Prostate gland (tissue), 2 donors: ENCODE data around the gene SDF2. TPM values are rescaled to one million over a fixed set of nuclear protein-coding genes. Genes with fewer than 3 reads are reported as not detected.

ENCODE experiments used
- DNase-seq: peaks from one replicate; pipeline ENCODE4 v3.0.0-alpha.2; 2019; ENCODE audit warnings: low spot score
- H3K27ac ChIP-seq, 2 donors: fragments of 200-600 bp; sonication (generic); 2 replicates each; pipeline ENCODE4 v1.5.1; 2017 to 2019
- H3K27me3 ChIP-seq: fragments of 200-600 bp; sonication (generic); replicated peaks from 2 replicates; pipeline ENCODE4 v1.5.1; 2019; ENCODE audit not compliant: insufficient read depth
- H3K36me3 ChIP-seq, 2 donors: fragments of 200-600 bp; sonication (generic); 1 replicate in 1 of 2; 2 replicates in 1 of 2; pipeline versions ENCODE4 v1.5.1 to v1.8.1; 2017 to 2019
- H3K4me1 ChIP-seq: fragments of 200-600 bp; sonication (generic); replicated peaks from 2 replicates; pipeline ENCODE4 v1.5.1; 2019
- H3K4me3 ChIP-seq, 2 donors: fragments of 200-600 bp; sonication (generic); 2 replicates each; pipeline ENCODE4 v1.5.1; 2017 to 2019
- H3K9me3 ChIP-seq: fragments of 200-600 bp; sonication (generic); 2 replicates; pipeline ENCODE4 v1.5.1; 2017
- POLR2A ChIP-seq: fragments of 450-650 bp; IDR thresholded peaks from one replicate; pipeline ENCODE4 v1.6.1; 2016; ENCODE audit warnings: antibody characterized with exemption, mild to moderate bottlenecking
- POLR2AphosphoS5 ChIP-seq: sonication (generic); formaldehyde crosslinking; IDR thresholded peaks from one replicate; pipeline ENCODE4 v1.6.1; 2017; ENCODE audit warnings: antibody characterized with exemption
- WGBS: methylation state at CpG from one replicate; pipeline ENCODE4 v1.1.5; 2018; 5-methylcytosine and 5-hydroxymethylcytosine counted together
- intact Hi-C: fragments of 100-400 bp; cut with DNase I; formaldehyde crosslinking; loops from one replicate; pipeline ENCODE4 v1.14.2; 2022
- total RNA-seq, 2 donors: library from RNA; depleted of rRNA; stranded (reverse); fragments of >200 nt; gene quantifications; one replicate each; pipeline ENCODE4 v1.1.0, GENCODE V29; 2016
- TF ChIP-seq, protein P1 (sequence below), 4 experiments: fragments of 200-600 bp in 2 of 4; fragments of 450-650 bp in 2 of 4; sonication (generic) in 2 of 4; IDR thresholded peaks; 1 replicate in 3 of 4; 2 replicates in 1 of 4; pipeline ENCODE4 v1.5.1; 2016 to 2019; ENCODE audit warnings: antibody characterized with exemption in 4 of 4, mild to moderate bottlenecking in 2 of 4, moderate library complexity in 2 of 4

Gene SDF2, protein sequence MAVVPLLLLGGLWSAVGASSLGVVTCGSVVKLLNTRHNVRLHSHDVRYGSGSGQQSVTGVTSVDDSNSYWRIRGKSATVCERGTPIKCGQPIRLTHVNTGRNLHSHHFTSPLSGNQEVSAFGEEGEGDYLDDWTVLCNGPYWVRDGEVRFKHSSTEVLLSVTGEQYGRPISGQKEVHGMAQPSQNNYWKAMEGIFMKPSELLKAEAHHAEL
- total RNA-seq: 10 to 100 TPM; 53.3 to 80.1 TPM

- H3K4me1 ChIP-seq: peaks cover 8% of the 10 kb centered on the region
- TF ChIP-seq, protein P1, sequence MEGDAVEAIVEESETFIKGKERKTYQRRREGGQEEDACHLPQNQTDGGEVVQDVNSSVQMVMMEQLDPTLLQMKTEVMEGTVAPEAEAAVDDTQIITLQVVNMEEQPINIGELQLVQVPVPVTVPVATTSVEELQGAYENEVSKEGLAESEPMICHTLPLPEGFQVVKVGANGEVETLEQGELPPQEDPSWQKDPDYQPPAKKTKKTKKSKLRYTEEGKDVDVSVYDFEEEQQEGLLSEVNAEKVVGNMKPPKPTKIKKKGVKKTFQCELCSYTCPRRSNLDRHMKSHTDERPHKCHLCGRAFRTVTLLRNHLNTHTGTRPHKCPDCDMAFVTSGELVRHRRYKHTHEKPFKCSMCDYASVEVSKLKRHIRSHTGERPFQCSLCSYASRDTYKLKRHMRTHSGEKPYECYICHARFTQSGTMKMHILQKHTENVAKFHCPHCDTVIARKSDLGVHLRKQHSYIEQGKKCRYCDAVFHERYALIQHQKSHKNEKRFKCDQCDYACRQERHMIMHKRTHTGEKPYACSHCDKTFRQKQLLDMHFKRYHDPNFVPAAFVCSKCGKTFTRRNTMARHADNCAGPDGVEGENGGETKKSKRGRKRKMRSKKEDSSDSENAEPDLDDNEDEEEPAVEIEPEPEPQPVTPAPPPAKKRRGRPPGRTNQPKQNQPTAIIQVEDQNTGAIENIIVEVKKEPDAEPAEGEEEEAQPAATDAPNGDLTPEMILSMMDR (IDR thresholded peaks at IDR 0.05): no peak
- peak; percentile 89 for TF ChIP-seq POLR2A
- peak; percentile 92 for TF ChIP-seq POLR2AphosphoS5
- intact Hi-C loops: loop anchor here (2.0 to 5.0 kb wide), 2 partner anchors 17 to 50 kb away; partner anchors contain the start of genes BLTP2 and PROCA1
- H3K4me3 ChIP-seq: peak within 1 kb of the TSS; percentile 78 to 84
- H3K27ac ChIP-seq: peak within 1 kb of the TSS; percentile 98 to 99
- no peaks in the 10 kb centered on the region for H3K27me3 ChIP-seq
- DNase-seq: peak; percentile 90
- under 1% methylated on average over 66 of the region's 66 CpGs for WGBS
- no peaks in the 10 kb centered on the region for H3K9me3 ChIP-seq
- H3K36me3 ChIP-seq: peaks cover 0 to 6% of the 10 kb centered on the region in 2 donors
These were observed at the start of gene SDF2, which contains the start of gene SUPT6H for GRCh38 chr17:28661635-28662526. Gene SDF2, minus strand, starts transcription at chr17:28661906. Its CDS starts 30 bp downstream, at chr17:28661876. Gene SUPT6H, plus strand, starts transcription at chr17:28662205. Its CDS starts 11,197 bp downstream, at chr17:28673402.

- Histone ChIP-seq H3K9me3 (no peaks in the 10 kb centered on the region), H3K4me3 (peak overlapping the region; percentile 42 to 53), H3K27ac (peak overlapping the region; percentile 85 to 93), H3K36me3 (peaks cover 0 to 10% of the 10 kb centered on the region in 2 donors), H3K4me1 (no peaks in the 10 kb centered on the region), H3K27me3 (no peaks in the 10 kb centered on the region)
- intact Hi-C loops: loop anchor here (5.0 kb wide), 1 partner anchor 49 kb away; the partner anchor contains the start of genes SDF2 and SUPT6H
- TF ChIP-seq, protein P1 (IDR thresholded peaks at IDR 0.05): no peak
- TF ChIP-seq POLR2A (peak; percentile 86), POLR2AphosphoS5 (peak; percentile 71)
- DNase-seq: peak; percentile 80
- under 1% methylated on average over 74 of the region's 74 CpGs for WGBS
These were observed 49.4 kb upstream of the SDF2 start for GRCh38 chr17:28710861-28711722.

DNA sequence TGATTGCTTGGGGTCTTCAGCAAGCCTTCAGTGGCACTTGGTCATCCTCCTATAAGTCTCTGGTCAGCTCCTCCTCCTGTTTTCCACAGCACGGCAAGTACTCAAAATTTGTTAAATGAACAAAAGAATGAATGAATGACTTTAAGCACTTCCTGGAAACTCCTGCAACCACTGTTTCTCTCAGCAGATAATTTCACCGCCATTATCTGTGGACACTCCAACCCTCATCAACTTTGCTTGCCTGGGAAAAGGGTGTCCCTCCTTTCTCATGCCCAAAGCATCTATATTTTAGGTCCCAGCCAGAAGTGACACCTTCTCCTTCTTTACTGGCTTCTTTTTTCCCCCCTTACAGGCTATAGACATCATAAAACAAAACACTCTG lies 45.6 kb upstream of the SDF2 start:
- no peak for DNase-seq
- Histone ChIP-seq H3K36me3 (no peaks in the 10 kb centered on the region), H3K27me3 (no peaks in the 10 kb centered on the region), H3K27ac (no peak overlapping the region), H3K4me3 (no peak overlapping the region), H3K4me1 (no peaks in the 10 kb centered on the region), H3K9me3 (no peaks in the 10 kb centered on the region)
- TF ChIP-seq, protein P1 (IDR thresholded peaks at IDR 0.05): no peak
- TF ChIP-seq POLR2AphosphoS5 (no peak), POLR2A (no peak)
- intact Hi-C loops: no loop called here
- WGBS: 91% methylated on average over 2 of the region's 2 CpGs

- no peaks in the 10 kb centered on the region for H3K9me3 ChIP-seq
- H3K36me3 ChIP-seq: peaks cover 0 to 3% of the 10 kb centered on the region in 2 donors
- H3K4me1 ChIP-seq: no peaks in the 10 kb centered on the region
- intact Hi-C loops: no loop called here
- H3K27ac ChIP-seq: no peak overlapping the region
- TF ChIP-seq POLR2AphosphoS5 (no peak), POLR2A (no peak)
- TF ChIP-seq, protein P1 (IDR thresholded peaks at IDR 0.05): no peak
- no peaks in the 10 kb centered on the region for H3K27me3 ChIP-seq
- WGBS: 53% methylated on average over 7 of the region's 7 CpGs
- no peak for DNase-seq
- H3K4me3 ChIP-seq: no peak overlapping the region
These were observed 45.0 kb upstream of the SDF2 start for GRCh38 chr17:28706471-28707338.
